Cardiac fibroblast (primary cell): ENCODE data around the gene SLC25A21.
"Not testable (repeated sequence)": the region's sequence is repeated elsewhere in the genome, so short reads cannot be mapped to it uniquely, and the experiment has no call there.

ENCODE experiments used
- DNase-seq, 2 donors: peaks; one replicate each; pipeline versions ENCODE4 v3.0.0 to v3.0.0-alpha.2; 2010; ENCODE audit warnings: low read depth in 2 of 2
- H3K4me3 ChIP-seq, 2 donors: replicated peaks in 1 of 2; 1 replicate in 1 of 2; 2 replicates in 1 of 2; pipeline ENCODE4 v1.5.1; 2011; ENCODE audit warnings: low read depth in 2 of 2, low read length in 2 of 2, mild to moderate bottlenecking in 2 of 2, moderate library complexity in 1 of 2
- CTCF ChIP-seq: IDR thresholded peaks from one replicate; pipeline ENCODE4 v1.5.1; 2011; ENCODE audit warnings: low read depth, mild to moderate bottlenecking, low read length, inconsistent platforms

Gene SLC25A21

GRCh38 chr14:36820111-36820709, 352.2 kb downstream of the SLC25A21 start:
- TF ChIP-seq CTCF: no peak
- DNase-seq: no peak
- no peak overlapping the region for H3K4me3 ChIP-seq

GRCh38 chr14:36818794-36819384, 353.5 kb downstream of the SLC25A21 start:
- peak in 1 of 2 donors; percentile 25 for DNase-seq
- TF ChIP-seq CTCF: no peak

GRCh38 chr14:36818246-36818645, 354.2 kb downstream of the SLC25A21 start:
- no peak overlapping the region for H3K4me3 ChIP-seq
- no peak for TF ChIP-seq CTCF
- DNase-seq: no peak

More at GRCh38 chr14:36818794-36819384, 353.5 kb downstream of the SLC25A21 start:
- H3K4me3 ChIP-seq: no peak overlapping the region

GRCh38 chr14:36817071-36817930, 355.1 kb downstream of the SLC25A21 start:
- no peak overlapping the region for H3K4me3 ChIP-seq
- no peak for TF ChIP-seq CTCF
- DNase-seq: no peak

GRCh38 chr14:36816481-36816880, 355.9 kb downstream of the SLC25A21 start:
- no peak for TF ChIP-seq CTCF
- no peak overlapping the region for H3K4me3 ChIP-seq
- DNase-seq: no peak

GRCh38 chr14:36814783-36815182, 357.6 kb downstream of the SLC25A21 start:
- H3K4me3 ChIP-seq, DNase-seq: not testable (repeated sequence)

GRCh38 chr14:36810209-36810608, 362.2 kb downstream of the SLC25A21 start:
- no peak overlapping the region for H3K4me3 ChIP-seq
- no peak for DNase-seq
- no peak for TF ChIP-seq CTCF
